HEK293 (cell line): ENCODE data around the gene STUM.

ENCODE experiments used
- CTCF ChIA-PET: fragments of 350-600 bp; formaldehyde crosslinking; extraction: SDS; loops from one replicate; lab custom pipeline; 2021; ENCODE audit warnings: antibody characterized with exemption; lab: Yijun Ruan, JAX
- POLR2A ChIA-PET: fragments of 300-600 bp; formaldehyde crosslinking; extraction: SDS; loops from one replicate; lab custom pipeline; 2020; ENCODE audit warnings: antibody characterized with exemption, inconsistent platforms; lab: Yijun Ruan, JAX
- H3K27ac ChIP-seq: fragments of 200-500 bp; sonication (Bioruptor generic); 2 replicates; pipeline ENCODE4 v1.5.1; 2014; ENCODE audit warnings: low read depth, low read length, control low read depth, inconsistent platforms; ENCODE audit errors: extremely low read depth
- H3K36me3 ChIP-seq, 2 experiments: fragments of 200-500 bp in 1 of 2; sonication (Bioruptor generic) in 1 of 2; 1 replicate in 1 of 2; 2 replicates in 1 of 2; pipeline ENCODE4 v1.5.1; 2014 to 2017; ENCODE audit warnings: inconsistent platforms in 2 of 2, low read length in 2 of 2; ENCODE audit not compliant: control insufficient read depth in 2 of 2, insufficient read depth in 1 of 2
- H3K4me1 ChIP-seq: fragments of 200-500 bp; sonication (Bioruptor generic); 2 replicates; pipeline ENCODE4 v1.5.1; 2014; ENCODE audit warnings: mild to moderate bottlenecking, low read length, inconsistent platforms; ENCODE audit not compliant: control insufficient read depth, insufficient read depth
- H3K4me3 ChIP-seq: 2 replicates; pipeline ENCODE4 v1.5.1; 2011; ENCODE audit warnings: low read depth, mild to moderate bottlenecking, control low read depth, low read length, moderate library complexity
- H3K9me3 ChIP-seq: fragments of 200-500 bp; sonication (Bioruptor generic); 2 replicates; pipeline ENCODE4 v1.5.1; 2014; ENCODE audit warnings: low read depth, low read length, inconsistent platforms; ENCODE audit not compliant: control insufficient read depth, insufficient read depth
- KLF7 ChIP-seq: fragments of 450-650 bp; formaldehyde crosslinking; IDR thresholded peaks from 2 replicates; pipeline ENCODE4 v1.5.1; 2016; ENCODE audit warnings: missing biosample characterization, missing genetic modification characterization, borderline replicate concordance
- RBAK ChIP-seq: fragments of 450-650 bp; formaldehyde crosslinking; IDR thresholded peaks from 2 replicates; pipeline ENCODE4 v1.5.1; 2016; ENCODE audit warnings: missing biosample characterization, missing genetic modification characterization
- ZBTB17 ChIP-seq: fragments of 450-650 bp; formaldehyde crosslinking; IDR thresholded peaks from 2 replicates; pipeline ENCODE4 v1.5.1; 2016; ENCODE audit warnings: missing biosample characterization, missing genetic modification characterization
- ZBTB20 ChIP-seq: fragments of 450-650 bp; formaldehyde crosslinking; IDR thresholded peaks from 2 replicates; pipeline ENCODE4 v1.5.1; 2016; ENCODE audit warnings: missing biosample characterization, missing genetic modification characterization
- ZBTB48 ChIP-seq: fragments of 450-650 bp; formaldehyde crosslinking; IDR thresholded peaks from 2 replicates; pipeline ENCODE4 v1.5.1; 2016; ENCODE audit warnings: missing biosample characterization, missing genetic modification characterization
- ZFHX2 ChIP-seq: fragments of 450-650 bp; formaldehyde crosslinking; conservative IDR thresholded peaks from 2 replicates; pipeline ENCODE4 v1.5.1; 2016; ENCODE audit warnings: missing biosample characterization, missing genetic modification characterization
- ZNF174 ChIP-seq: fragments of 450-650 bp; formaldehyde crosslinking; IDR thresholded peaks from 2 replicates; pipeline ENCODE4 v1.5.0; 2017; ENCODE audit warnings: missing biosample characterization, mild to moderate bottlenecking, missing genetic modification characterization
- ZNF239 ChIP-seq: fragments of 450-650 bp; formaldehyde crosslinking; IDR thresholded peaks from 2 replicates; pipeline ENCODE4 v1.5.1; 2016; ENCODE audit warnings: missing biosample characterization, missing genetic modification characterization
- ZNF626 ChIP-seq: fragments of 450-650 bp; sonication (Bioruptor Pico); formaldehyde crosslinking; IDR thresholded peaks from 2 replicates; pipeline ENCODE4 v1.5.1; 2018; ENCODE audit warnings: missing biosample characterization, missing genetic modification characterization, inconsistent platforms
- ZNF701 ChIP-seq: fragments of 450-650 bp; formaldehyde crosslinking; IDR thresholded peaks from 2 replicates; pipeline ENCODE4 v1.5.1; 2016; ENCODE audit warnings: missing biosample characterization, missing genetic modification characterization
- ZNF776 ChIP-seq: fragments of 450-650 bp; formaldehyde crosslinking; IDR thresholded peaks from 2 replicates; pipeline ENCODE4 v1.5.0; 2017; ENCODE audit warnings: missing biosample characterization, missing genetic modification characterization, borderline replicate concordance
- TF ChIP-seq, protein P1 (sequence below): fragments of 450-650 bp; formaldehyde crosslinking; IDR thresholded peaks from 2 replicates; pipeline ENCODE4 v1.5.1; 2016; ENCODE audit warnings: missing biosample characterization, missing genetic modification characterization
- TF ChIP-seq, protein P2 (sequence below): fragments of 450-650 bp; formaldehyde crosslinking; IDR thresholded peaks from 2 replicates; pipeline ENCODE4 v1.5.1; 2016; ENCODE audit warnings: missing biosample characterization, missing genetic modification characterization

STUM gene

DNA sequence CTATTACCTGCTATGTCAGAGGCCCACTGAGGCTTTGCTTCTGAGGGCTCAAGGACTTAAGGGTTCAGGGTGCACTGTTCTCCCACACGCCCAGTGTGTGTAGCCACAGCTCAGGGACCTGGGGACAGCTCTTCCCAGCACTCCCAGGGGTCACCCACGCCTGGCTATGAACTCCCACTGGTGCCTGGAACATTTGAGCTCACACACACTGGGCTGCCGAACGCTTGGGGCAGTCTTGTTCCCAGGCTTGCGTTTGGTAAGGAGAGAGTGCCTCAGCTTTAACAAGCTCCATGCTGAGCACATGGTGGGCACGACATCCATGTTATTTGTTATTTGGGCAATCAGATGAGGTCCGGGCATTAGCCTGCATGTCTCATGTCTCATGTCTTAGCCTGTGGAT lies 37.6 kb downstream of the STUM start:
- no peaks in the 10 kb centered on the region for H3K9me3 ChIP-seq
- no peak overlapping the region for H3K27ac ChIP-seq
- H3K4me1 ChIP-seq, result no peaks in the 10 kb centered on the region
- no peaks in the 10 kb centered on the region for H3K36me3 ChIP-seq
- CTCF ChIA-PET, result interaction anchor here (0.5 to 4.2 kb wide), 5 partner anchors 18 to 490 kb away, joined by 3 to 21 read pairs (median 5); no protein-coding TSS in a partner anchor
- H3K4me3 ChIP-seq, result no peak overlapping the region
- no peak for TF ChIP-seq ZNF701 (tag by site-specific recombination)
- TF ChIP-seq, protein P1, sequence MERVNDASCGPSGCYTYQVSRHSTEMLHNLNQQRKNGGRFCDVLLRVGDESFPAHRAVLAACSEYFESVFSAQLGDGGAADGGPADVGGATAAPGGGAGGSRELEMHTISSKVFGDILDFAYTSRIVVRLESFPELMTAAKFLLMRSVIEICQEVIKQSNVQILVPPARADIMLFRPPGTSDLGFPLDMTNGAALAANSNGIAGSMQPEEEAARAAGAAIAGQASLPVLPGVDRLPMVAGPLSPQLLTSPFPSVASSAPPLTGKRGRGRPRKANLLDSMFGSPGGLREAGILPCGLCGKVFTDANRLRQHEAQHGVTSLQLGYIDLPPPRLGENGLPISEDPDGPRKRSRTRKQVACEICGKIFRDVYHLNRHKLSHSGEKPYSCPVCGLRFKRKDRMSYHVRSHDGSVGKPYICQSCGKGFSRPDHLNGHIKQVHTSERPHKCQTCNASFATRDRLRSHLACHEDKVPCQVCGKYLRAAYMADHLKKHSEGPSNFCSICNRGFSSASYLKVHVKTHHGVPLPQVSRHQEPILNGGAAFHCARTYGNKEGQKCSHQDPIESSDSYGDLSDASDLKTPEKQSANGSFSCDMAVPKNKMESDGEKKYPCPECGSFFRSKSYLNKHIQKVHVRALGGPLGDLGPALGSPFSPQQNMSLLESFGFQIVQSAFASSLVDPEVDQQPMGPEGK (tag by site-specific recombination), result no peak
- TF ChIP-seq ZFHX2, result peak; percentile 29; the same call in 1 of the 2 replicates
- no peak for TF ChIP-seq ZNF239 (tag by site-specific recombination)
- TF ChIP-seq ZNF626 (tag by site-specific recombination), result no peak
- POLR2A ChIA-PET, result interaction anchor here (1.0 kb wide), 1 partner anchor 10 kb away, joined by 3 read pairs; no protein-coding TSS in a partner anchor

DNA sequence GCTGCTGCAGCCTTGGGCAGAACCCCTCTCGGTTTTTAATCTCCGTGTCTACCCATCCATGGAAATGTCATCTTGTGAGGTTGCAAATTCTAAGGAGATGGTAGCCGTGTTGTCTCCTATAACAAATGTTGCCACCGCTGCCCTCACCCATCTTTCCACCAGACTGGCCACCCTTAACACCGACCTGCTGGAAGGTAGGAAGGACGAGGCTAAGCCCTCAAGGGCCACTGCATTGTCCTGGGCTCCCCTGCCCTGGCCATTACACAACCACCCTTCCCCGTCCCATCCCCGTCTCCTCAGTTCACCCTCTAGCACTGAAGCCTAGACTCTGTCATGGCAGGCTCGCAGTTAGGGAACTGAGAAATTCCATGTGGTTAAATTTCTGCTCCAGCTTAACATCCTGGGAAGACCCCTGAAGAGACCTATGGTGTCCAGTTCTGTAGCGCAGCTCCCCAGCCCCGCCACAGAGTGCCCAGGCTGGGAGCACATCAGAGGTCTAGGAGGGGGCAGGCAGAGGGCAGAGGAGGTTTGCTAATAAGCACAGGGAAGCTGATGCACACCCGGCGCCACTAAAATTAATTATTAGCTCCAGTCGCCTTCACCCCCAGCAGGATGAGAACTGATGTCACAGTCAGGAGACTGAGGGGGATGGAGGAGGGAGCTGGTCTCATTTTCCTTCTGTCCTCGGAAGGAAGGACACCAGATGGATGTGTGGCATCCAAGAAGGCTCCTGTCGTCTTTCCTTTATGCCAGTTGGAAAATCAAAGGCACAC lies 38.3 kb downstream of the STUM start:
- ChIA-PET CTCF (interaction anchor here (0.6 to 4.2 kb wide), 4 partner anchors 22 to 162 kb away, joined by 3 to 21 read pairs (median 6); no protein-coding TSS in a partner anchor), POLR2A (no interaction called here)
- no peak overlapping the region for H3K27ac ChIP-seq

DNA sequence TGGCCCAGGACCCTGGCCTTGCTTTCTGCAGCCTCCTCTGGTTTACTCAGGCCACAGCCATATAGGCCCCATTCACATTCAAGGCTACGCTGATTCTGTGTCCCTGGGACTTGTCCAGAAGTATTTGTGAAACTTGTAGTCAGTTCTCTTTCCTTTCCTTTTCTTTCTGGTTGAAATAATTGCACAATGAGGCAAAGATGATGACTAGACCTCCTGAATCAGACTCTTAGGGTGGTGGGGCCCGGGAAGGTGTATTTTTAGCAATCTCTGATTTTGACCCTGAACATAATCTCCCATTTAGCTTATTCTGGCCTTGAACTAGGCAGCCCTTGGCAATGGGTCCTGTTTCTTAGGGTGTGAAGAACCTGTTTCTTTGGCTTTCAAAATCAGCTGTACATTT lies 39.9 kb downstream of the STUM start:
- Histone ChIP-seq H3K4me1 (no peaks in the 10 kb centered on the region), H3K36me3 (no peaks in the 10 kb centered on the region), H3K9me3 (no peaks in the 10 kb centered on the region), H3K4me3 (no peak overlapping the region), H3K27ac (no peak overlapping the region)
- CTCF ChIA-PET, result interaction anchor here (0.9 to 3.0 kb wide), 3 partner anchors 8 to 166 kb away, joined by 3 to 19 read pairs (median 3); no protein-coding TSS in a partner anchor
- POLR2A ChIA-PET, result no interaction called here
- TF ChIP-seq ZBTB48 (tag by site-specific recombination) (no peak), KLF7 (no peak), ZBTB20 (tag by site-specific recombination) (peak; percentile 61)

More for the DNA sequence above, 38.3 kb downstream of the STUM start:
- Histone ChIP-seq H3K4me1 (no peaks in the 10 kb centered on the region), H3K9me3 (no peaks in the 10 kb centered on the region), H3K4me3 (no peak overlapping the region), H3K36me3 (no peaks in the 10 kb centered on the region)
- TF ChIP-seq ZNF174 (tag by site-specific recombination) (no peak), ZNF776 (tag by site-specific recombination) (no peak), RBAK (tag by site-specific recombination) (no peak), ZBTB17 (no peak)
- TF ChIP-seq, protein P2, sequence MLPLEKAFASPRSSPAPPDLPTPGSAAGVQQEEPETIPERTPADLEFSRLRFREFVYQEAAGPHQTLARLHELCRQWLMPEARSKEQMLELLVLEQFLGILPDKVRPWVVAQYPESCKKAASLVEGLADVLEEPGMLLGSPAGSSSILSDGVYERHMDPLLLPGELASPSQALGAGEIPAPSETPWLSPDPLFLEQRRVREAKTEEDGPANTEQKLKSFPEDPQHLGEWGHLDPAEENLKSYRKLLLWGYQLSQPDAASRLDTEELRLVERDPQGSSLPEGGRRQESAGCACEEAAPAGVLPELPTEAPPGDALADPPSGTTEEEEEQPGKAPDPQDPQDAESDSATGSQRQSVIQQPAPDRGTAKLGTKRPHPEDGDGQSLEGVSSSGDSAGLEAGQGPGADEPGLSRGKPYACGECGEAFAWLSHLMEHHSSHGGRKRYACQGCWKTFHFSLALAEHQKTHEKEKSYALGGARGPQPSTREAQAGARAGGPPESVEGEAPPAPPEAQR (tag by site-specific recombination), result no peak
